HCT116 (cell line): Measurements from ENCODE around the gene SCN1B. TPM values are rescaled to one million over a fixed set of nuclear protein-coding genes. Genes with fewer than 3 reads are reported as not detected.
"Not testable (repeated sequence)": the region's sequence is repeated elsewhere in the genome, so short reads cannot be mapped to it uniquely, and the experiment has no call there.

Experiments
- ATAC-seq: fragments of 200-7000 bp; cut with Tn5 transposase; 2 replicates; pipeline ENCODE4 v1.9.1; 2020; ENCODE audit warnings: mild to moderate bottlenecking, moderate library complexity
- BruUV-seq: library from RNA; stranded (reverse); fragments of 400-500 nt; replicated peaks from 2 replicates; lab custom pipeline; 2021; lab: Mats Ljungman, UMichigan
- CTCF ChIA-PET: fragments of 300-600 bp; sonication (Branson Sonifier 250); formaldehyde crosslinking; loops from one replicate; lab custom pipeline; 2021; ENCODE audit warnings: antibody characterized with exemption; lab: Charles Lee
- POLR2A ChIA-PET: fragments of 300-600, 350-600 bp; sonication (Branson Sonifier 250); formaldehyde crosslinking; loops from one replicate; lab custom pipeline; 2021; ENCODE audit warnings: antibody characterized with exemption; lab: Charles Lee
- RAD21 ChIA-PET, 2 experiments: fragments of 300-600 bp; sonication (Branson Sonifier 250); formaldehyde crosslinking; loops; one replicate each; lab custom pipeline; 2023; ENCODE audit warnings: low total read pairs in 2 of 2; ENCODE audit not compliant: uncharacterized antibody in 2 of 2, unreplicated experiment in 2 of 2, low non-redundant PET in 1 of 2; lab: Charles Lee
- DNase-seq: peaks from one replicate; pipeline ENCODE4 v3.0.0-alpha.2; 2010; ENCODE audit warnings: low read depth, low spot score
- H2AFZ ChIP-seq: fragments of 200-600 bp; shearing (Covaris generic), sonication (generic); 2 replicates; pipeline ENCODE4 v1.6.1; 2017; ENCODE audit warnings: low read depth, mixed run types, mixed read lengths, antibody characterized with exemption, low read length; ENCODE audit not compliant: poor library complexity, severe bottlenecking
- H3K27ac ChIP-seq: 2 replicates; pipeline ENCODE4 v1.5.1; 2012; ENCODE audit warnings: low read depth, low read length
- H3K27me3 ChIP-seq: fragments of 200-600 bp; sonication (generic); 2 replicates; pipeline ENCODE4 v1.6.1; 2016; ENCODE audit warnings: mixed run types, low read length, mixed read lengths; ENCODE audit not compliant: insufficient read depth
- H3K36me3 ChIP-seq, 2 experiments: fragments of 200-500 bp in 1 of 2; fragments of 200-600 bp in 1 of 2; sonication (Bioruptor generic) in 1 of 2; sonication (generic) in 1 of 2; 2 replicates each; pipeline versions ENCODE4 v1.5.1 to v1.6.1; 2014 to 2016; ENCODE audit warnings: low read length in 2 of 2, inconsistent platforms in 1 of 2, mixed read lengths in 1 of 2, mixed run types in 1 of 2; ENCODE audit not compliant: insufficient read depth in 2 of 2, control insufficient read depth in 1 of 2
- H3K4me1 ChIP-seq, 2 experiments: fragments of 200-600 bp in 1 of 2; sonication (generic) in 1 of 2; 2 replicates each; pipeline versions ENCODE4 v1.5.1 to v1.6.1; 2012 to 2017; ENCODE audit warnings: low read length in 2 of 2, inconsistent platforms in 1 of 2, mild to moderate bottlenecking in 1 of 2, mixed read lengths in 1 of 2, mixed run types in 1 of 2, moderate library complexity in 1 of 2; ENCODE audit not compliant: insufficient read depth in 2 of 2, control insufficient read depth in 1 of 2
- H3K4me2 ChIP-seq: fragments of 200-600 bp; sonication (generic); 2 replicates; pipeline ENCODE4 v1.6.1; 2017; ENCODE audit warnings: mixed run types, low read length, mixed read lengths
- H3K4me3 ChIP-seq, 2 experiments: fragments of 200-600 bp in 1 of 2; sonication (generic) in 1 of 2; replicated peaks in 1 of 2; 2 replicates each; pipeline ENCODE4 v1.5.1; 2011 to 2016; ENCODE audit warnings: low read length in 2 of 2, control low read depth in 1 of 2, low read depth in 1 of 2, mild to moderate bottlenecking in 1 of 2, mixed read lengths in 1 of 2, mixed run types in 1 of 2
- H3K79me2 ChIP-seq: fragments of 200-600 bp; sonication (generic); 2 replicates; pipeline ENCODE4 v1.6.1; 2017; ENCODE audit warnings: mild to moderate bottlenecking, mixed run types, low read length, moderate library complexity, mixed read lengths; ENCODE audit not compliant: insufficient read depth
- H3K9ac ChIP-seq: fragments of 200-600 bp; sonication (generic); 2 replicates; pipeline ENCODE4 v1.6.1; 2016; ENCODE audit warnings: low read length, mixed read lengths
- H3K9me2 ChIP-seq: fragments of 200-600 bp; sonication (generic), shearing (Covaris generic); 2 replicates; pipeline ENCODE4 v1.6.1; 2017; ENCODE audit warnings: mixed run types, mild to moderate bottlenecking, moderate library complexity; ENCODE audit not compliant: insufficient read depth
- H3K9me3 ChIP-seq, 2 experiments: fragments of 200-500 bp in 1 of 2; fragments of 200-600 bp in 1 of 2; sonication (Bioruptor generic) in 1 of 2; sonication (generic) in 1 of 2; 2 replicates each; pipeline ENCODE4 v1.6.1; 2014 to 2017; ENCODE audit warnings: low read length in 2 of 2, mixed read lengths in 2 of 2, inconsistent platforms in 1 of 2, low read depth in 1 of 2, mild to moderate bottlenecking in 1 of 2, mixed run types in 1 of 2, moderate library complexity in 1 of 2; ENCODE audit not compliant: control insufficient read depth in 1 of 2, insufficient read depth in 1 of 2
- H4K20me1 ChIP-seq: fragments of 200-600 bp; sonication (generic), shearing (Covaris generic); 2 replicates; pipeline ENCODE4 v1.6.1; 2017; ENCODE audit warnings: mixed run types, mild to moderate bottlenecking, moderate library complexity; ENCODE audit not compliant: insufficient read depth
- ATF3 ChIP-seq: IDR thresholded peaks from 2 replicates; pipeline ENCODE4 v1.6.1; 2012
- CBX3 ChIP-seq: IDR thresholded peaks from 2 replicates; pipeline ENCODE4 v1.6.1; 2012; ENCODE audit warnings: low read depth
- EGR1 ChIP-seq: IDR thresholded peaks from 2 replicates; pipeline ENCODE4 v1.6.1; 2012; ENCODE audit warnings: low read depth
- EZH2 ChIP-seq: fragments of 200-600 bp; sonication (generic); IDR thresholded peaks from 2 replicates; pipeline ENCODE4 v1.6.1; 2017; ENCODE audit warnings: antibody characterized with exemption, mixed run types
- EZH2phosphoT487 ChIP-seq: fragments of 200-600 bp; IDR thresholded peaks from 2 replicates; pipeline ENCODE4 v1.6.1; 2018; ENCODE audit warnings: antibody characterized with exemption, borderline replicate concordance
- FOSL1 ChIP-seq: IDR thresholded peaks from 2 replicates; pipeline ENCODE4 v1.6.1; 2012; ENCODE audit warnings: low read depth
- MAX ChIP-seq: IDR thresholded peaks from 2 replicates; pipeline ENCODE4 v1.6.1; 2012
- POLR2A ChIP-seq: IDR thresholded peaks from 2 replicates; pipeline ENCODE4 v1.7.0; 2011; ENCODE audit warnings: borderline replicate concordance; ENCODE audit not compliant: insufficient read depth, insufficient read length; ENCODE audit errors: extremely low read depth
- POLR2AphosphoS5 ChIP-seq: IDR thresholded peaks from 2 replicates; pipeline ENCODE4 v1.6.1; 2011; ENCODE audit warnings: mild to moderate bottlenecking, low read depth, low read length, moderate library complexity
- REST ChIP-seq: IDR thresholded peaks from 2 replicates; pipeline ENCODE4 v1.6.1; 2012; ENCODE audit warnings: low read depth
- SIN3A ChIP-seq: IDR thresholded peaks from 2 replicates; pipeline ENCODE4 v1.6.1; 2012; ENCODE audit warnings: low read depth
- SP1 ChIP-seq: IDR thresholded peaks from 2 replicates; pipeline ENCODE4 v1.6.1; 2012; ENCODE audit warnings: low read depth
- SRF ChIP-seq: IDR thresholded peaks from 2 replicates; pipeline ENCODE4 v1.6.1; 2012; ENCODE audit warnings: low read depth
- TCF7L2 ChIP-seq: IDR thresholded peaks from 2 replicates; pipeline ENCODE4 v1.7.0; 2011; ENCODE audit warnings: borderline replicate concordance, inconsistent platforms; ENCODE audit not compliant: insufficient read depth, insufficient read length; ENCODE audit errors: extremely low read depth
- YY1 ChIP-seq: IDR thresholded peaks from 2 replicates; pipeline ENCODE4 v1.6.1; 2011; ENCODE audit warnings: low read length, low read depth, moderate library complexity, mild to moderate bottlenecking; ENCODE audit not compliant: insufficient replicate concordance; ENCODE audit errors: extremely low read depth
- ZFX ChIP-seq: fragments of 450-650 bp; IDR thresholded peaks from 2 replicates; pipeline ENCODE4 v1.6.1; 2017
- ZNF274 ChIP-seq: fragments of 200-500 bp; sonication (Bioruptor generic); IDR thresholded peaks from 2 replicates; pipeline ENCODE4 v1.6.1; 2014; ENCODE audit warnings: mild to moderate bottlenecking, low read depth, low read length, inconsistent platforms
- intact Hi-C: fragments of 100-400 bp; cut with micrococcal nuclease; formaldehyde crosslinking; loops from 2 replicates; pipeline ENCODE4 v1.10.0; 2022
- total RNA-seq: library from RNA; stranded (reverse); gene quantifications from one replicate; pipeline ENCODE4 v1.2.1, GENCODE V29; 2021; ENCODE audit not compliant: unreplicated experiment

The SCN1B gene
- total RNA-seq, 1 experiment from 2014 or later, result 6.6 TPM

- no peak overlapping the region for H3K4me2 ChIP-seq
- ChIA-PET RAD21 (no interaction called here), POLR2A (no interaction called here), CTCF (no interaction called here)
- H3K36me3 ChIP-seq, result no peaks in the 10 kb centered on the region
- H3K9me3 ChIP-seq, result no peaks in the 10 kb centered on the region
- intact Hi-C loops, result no loop called here
- no peak overlapping the region for H2AFZ ChIP-seq
- H3K27me3 ChIP-seq, result no peaks in the 10 kb centered on the region
- H3K79me2 ChIP-seq, result no peaks in the 10 kb centered on the region
- ATAC-seq (no peak), DNase-seq (no peak)
- H3K4me3 ChIP-seq, result no peak overlapping the region
- no peak overlapping the region for H3K9ac ChIP-seq
- H4K20me1 ChIP-seq, result no peaks in the 10 kb centered on the region
- H3K4me1 ChIP-seq, result no peaks in the 10 kb centered on the region
- TF ChIP-seq POLR2A (no peak), ZFX (no peak), ZNF274 (no peak), MAX (no peak), FOSL1 (no peak), SRF (no peak), YY1 (no peak), REST (no peak), EZH2 (no peak), EGR1 (no peak), SP1 (no peak), ATF3 (no peak), EZH2phosphoT487 (no peak), TCF7L2 (no peak), SIN3A (no peak), CBX3 (no peak), POLR2AphosphoS5 (no peak)
- H3K9me2 ChIP-seq, result no peaks in the 10 kb centered on the region
- no TSS peak for BruUV-seq
- no peak overlapping the region for H3K27ac ChIP-seq
Measured at GRCh38 chr19:34991542-34992333, 38.5 kb upstream of the SCN1B start.

GRCh38 chr19:34992582-34992981 lies 37.7 kb upstream of the SCN1B start:
- H3K9ac ChIP-seq, H3K27me3 ChIP-seq, DNase-seq, H3K9me3 ChIP-seq, H3K4me2 ChIP-seq, POLR2A ChIA-PET, BruUV-seq, H4K20me1 ChIP-seq, RAD21 ChIA-PET, H3K36me3 ChIP-seq, H3K9me2 ChIP-seq, H2AFZ ChIP-seq, ATAC-seq, H3K79me2 ChIP-seq, H3K4me3 ChIP-seq, CTCF ChIA-PET, H3K4me1 ChIP-seq, intact Hi-C loops, H3K27ac ChIP-seq: not testable (repeated sequence)
